NCI-H1092 treated with DMSO at 0.1 percent for 48 hours (cell line): ENCODE data around the gene NEDD4L.
"Not testable (repeated sequence)": the region's sequence is repeated elsewhere in the genome, so short reads cannot be mapped to it uniquely, and the experiment has no call there.

Experiments used
- DNase-seq: peaks from one replicate; lab custom pipeline; 2025; lab: John Stamatoyannopoulos, UW

The NEDD4L gene

GRCh38 chr18:58418361-58418760, 374.3 kb downstream of the NEDD4L start:
- DNase-seq, result no peak

GRCh38 chr18:58419587-58420199, 375.7 kb downstream of the NEDD4L start:
- DNase-seq, result no peak

- DNase-seq, result no peak
Measured at GRCh38 chr18:58426611-58427010, 382.6 kb downstream of the NEDD4L start.

GRCh38 chr18:58427321-58427720, 383.3 kb downstream of the NEDD4L start:
- DNase-seq, result no peak

- DNase-seq, result no peak
Measured at GRCh38 chr18:58429442-58429841, 385.4 kb downstream of the NEDD4L start.

GRCh38 chr18:58431215-58431614, 387.2 kb downstream of the NEDD4L start:
- DNase-seq, result no peak

GRCh38 chr18:58432050-58432727, 388.2 kb downstream of the NEDD4L start:
- no peak for DNase-seq

- not testable (repeated sequence) for DNase-seq
Measured at GRCh38 chr18:58435221-58436005, 391.4 kb downstream of the NEDD4L start.

- no peak for DNase-seq
Measured at GRCh38 chr18:58438161-58438957, 394.3 kb downstream of the NEDD4L start.

GRCh38 chr18:58438958-58439300, 394.9 kb downstream of the NEDD4L start:
- no peak for DNase-seq

GRCh38 chr18:58443671-58444070, 399.6 kb downstream of the NEDD4L start:
- no peak for DNase-seq

- DNase-seq, result no peak
Measured at GRCh38 chr18:58446391-58447060, 402.5 kb downstream of the NEDD4L start.

GRCh38 chr18:58447402-58448095, 403.5 kb downstream of the NEDD4L start:
- DNase-seq, result no peak

GRCh38 chr18:58449464-58449863, 405.4 kb downstream of the NEDD4L start:
- no peak for DNase-seq
